Bronchial epithelial cell (primary cell): ENCODE data around the gene AP4E1. TPM values are rescaled to one million over a fixed set of nuclear protein-coding genes. Genes with fewer than 3 reads are reported as not detected.
"Not testable (repeated sequence)": the region's sequence is repeated elsewhere in the genome, so short reads cannot be mapped to it uniquely, and the experiment has no call there.

Experiments
- DNase-seq: peaks from one replicate; pipeline ENCODE4 v3.0.0-alpha.2; 2010; ENCODE audit warnings: low read depth
- FAIRE-seq: peaks from 2 replicates; lab custom pipeline; 2011; peaks lifted over from hg19 to GRCh38; lab: Jason Lieb, UNC
- H3K27me3 ChIP-seq: 2 replicates; pipeline ENCODE4 v1.5.1; 2011; ENCODE audit warnings: low read length; ENCODE audit not compliant: control insufficient read depth, insufficient read depth
- H3K36me3 ChIP-seq: 2 replicates; pipeline ENCODE4 v1.5.1; 2011; ENCODE audit warnings: low read length; ENCODE audit not compliant: control insufficient read depth, insufficient read depth
- H3K4me3 ChIP-seq: 2 replicates; pipeline ENCODE4 v1.5.1; 2011; ENCODE audit warnings: mild to moderate bottlenecking, low read depth, low read length, control low read depth
- CTCF ChIP-seq: IDR thresholded peaks from 2 replicates; pipeline ENCODE4 v1.5.1; 2011; ENCODE audit warnings: mild to moderate bottlenecking, moderate library complexity, low read length, control low read depth, inconsistent platforms; ENCODE audit not compliant: insufficient read depth, severe bottlenecking
- total RNA-seq: library from RNA; depleted of rRNA; stranded (reverse); fragments of >200 nt; gene quantifications from 2 replicates; pipeline ENCODE4 v1.2.1, GENCODE V29; 2014

The AP4E1 gene
- total RNA-seq, 1 donor from 2014 or later: 18.2 TPM

GRCh38 chr15:50939911-50940310 lies 31.4 kb downstream of the AP4E1 start:
- FAIRE-seq (no peak), DNase-seq (peak; percentile 48)
- no peak for TF ChIP-seq CTCF
- Histone ChIP-seq H3K27me3 (no peaks in the 10 kb centered on the region), H3K4me3 (no peak overlapping the region), H3K36me3 (peaks cover 1% of the 10 kb centered on the region)

DNA sequence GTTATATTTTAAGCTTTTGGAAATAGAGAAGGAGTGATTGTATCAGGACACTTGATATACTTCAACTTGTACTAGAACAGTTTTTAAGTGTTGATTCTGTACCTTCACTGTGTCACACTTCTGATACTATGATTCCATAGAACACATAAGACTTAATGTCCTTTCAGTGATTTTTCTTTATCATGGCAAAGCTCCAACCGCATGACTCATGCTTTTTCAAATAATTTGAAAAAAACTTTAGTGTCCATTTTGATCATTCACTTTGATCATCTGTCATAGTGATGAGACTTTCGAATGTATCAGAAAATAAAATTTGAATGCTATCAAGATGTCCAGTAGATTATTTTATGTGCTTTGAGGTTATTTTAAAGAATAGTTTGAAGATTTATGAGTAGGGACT lies 32.0 kb downstream of the AP4E1 start:
- no peak overlapping the region for H3K4me3 ChIP-seq
- DNase-seq (peak; percentile 54), FAIRE-seq (no peak)
- no peaks in the 10 kb centered on the region for H3K27me3 ChIP-seq
- TF ChIP-seq CTCF: no peak
- H3K36me3 ChIP-seq: peaks cover 1% of the 10 kb centered on the region

- Histone ChIP-seq H3K27me3 (no peaks in the 10 kb centered on the region), H3K4me3 (no peak overlapping the region), H3K36me3 (peaks cover 1% of the 10 kb centered on the region)
- FAIRE-seq (no peak), DNase-seq (peak; percentile 61)
- no peak for TF ChIP-seq CTCF
Observed at GRCh38 chr15:50943638-50944037, 35.2 kb downstream of the AP4E1 start.

GRCh38 chr15:50944672-50945071 lies 36.2 kb downstream of the AP4E1 start:
- H3K4me3 ChIP-seq: no peak overlapping the region
- DNase-seq: no peak
- H3K36me3 ChIP-seq: peaks cover 1% of the 10 kb centered on the region
- no peaks in the 10 kb centered on the region for H3K27me3 ChIP-seq
- TF ChIP-seq CTCF: no peak
- FAIRE-seq: no peak

- no peak overlapping the region for H3K4me3 ChIP-seq
- H3K27me3 ChIP-seq: no peaks in the 10 kb centered on the region
- peak; percentile 18 for DNase-seq
- H3K36me3 ChIP-seq: peaks cover 4% of the 10 kb centered on the region
- TF ChIP-seq CTCF: no peak
- no peak for FAIRE-seq
Observed at GRCh38 chr15:50945725-50946124, 37.2 kb downstream of the AP4E1 start.

DNA sequence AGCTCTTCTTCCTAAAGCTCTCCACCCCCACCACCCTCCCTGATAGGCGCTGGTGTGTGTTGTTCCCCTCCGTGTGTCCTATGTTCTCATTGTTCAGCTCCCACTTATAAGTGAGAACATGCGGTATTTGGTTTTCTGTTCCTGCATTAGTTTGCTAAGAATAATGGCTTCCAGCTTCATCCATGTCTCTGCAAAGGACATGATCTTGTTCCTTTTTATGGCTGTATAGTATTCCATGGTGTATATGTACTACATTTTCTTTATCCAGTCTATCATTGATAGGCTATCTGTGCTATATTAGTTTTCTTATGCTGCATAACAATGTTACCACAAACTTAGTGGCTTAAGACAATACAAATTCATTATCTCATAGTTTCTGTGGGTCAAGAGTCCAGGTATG lies 42.3 kb downstream of the AP4E1 start:
- H3K4me3 ChIP-seq, H3K36me3 ChIP-seq, FAIRE-seq, DNase-seq, H3K27me3 ChIP-seq: not testable (repeated sequence)
